K562 (cell line): ENCODE measurements around the gene CFDP1. TPM values are rescaled to one million over a fixed set of nuclear protein-coding genes. Genes with fewer than 3 reads are reported as not detected.
A peak's percentile ranks its signal among the peaks of the same experiment; 100 is the strongest.

Experiments
- BACH1 ChIP-seq: fragments of 200-800 bp; sonication (Bioruptor generic); IDR thresholded peaks from 2 replicates; pipeline ENCODE4 v1.6.1; 2016; ENCODE audit warnings: missing genetic modification characterization, missing compliant biosample characterization
- CREM ChIP-seq: IDR thresholded peaks from 2 replicates; pipeline ENCODE4 v1.6.1; 2014; ENCODE audit warnings: antibody characterized with exemption, low read depth
- DMBX1 ChIP-seq: fragments of 250-450 bp; sonication (Bioruptor Pico); IDR thresholded peaks from 2 replicates; pipeline ENCODE4 v1.8.0; 2022; ENCODE audit warnings: inconsistent platforms, mild to moderate bottlenecking, moderate library complexity, borderline replicate concordance
- DPF2 ChIP-seq: fragments of 450-650 bp; IDR thresholded peaks from 2 replicates; pipeline ENCODE4 v1.6.1; 2016
- ETV6 ChIP-seq, 3 experiments: fragments of 150-350 bp in 1 of 3; sonication (generic) in 1 of 3; formaldehyde crosslinking in 1 of 3; IDR thresholded peaks; 2 replicates each; pipeline versions ENCODE4 v1.6.1 to v1.8.0; 2014 to 2022; ENCODE audit warnings: borderline replicate concordance in 2 of 3, low read depth in 2 of 3, antibody characterized with exemption in 1 of 3, low read length in 1 of 3, mild to moderate bottlenecking in 1 of 3, missing genetic modification reagents in 1 of 3
- FOS ChIP-seq: IDR thresholded peaks from 3 replicates; pipeline ENCODE4 v1.6.1; 2011; ENCODE audit not compliant: insufficient read length; ENCODE audit errors: extremely low read depth
- MAFG ChIP-seq: fragments of 450-650 bp; conservative IDR thresholded peaks from 2 replicates; pipeline ENCODE4 v1.6.1; 2016; ENCODE audit warnings: missing genetic modification characterization, missing compliant biosample characterization
- MTA3 ChIP-seq: fragments of 450-650 bp; formaldehyde crosslinking; IDR thresholded peaks from 2 replicates; pipeline ENCODE4 v1.6.1; 2017; ENCODE audit warnings: mild to moderate bottlenecking, borderline replicate concordance
- NR2F6 ChIP-seq: fragments of 450-650 bp; formaldehyde crosslinking; IDR thresholded peaks from 2 replicates; pipeline ENCODE4 v1.4.0; 2020; ENCODE audit warnings: mild to moderate bottlenecking
- POLR2B ChIP-seq: fragments of 450-650 bp; IDR thresholded peaks from 2 replicates; pipeline ENCODE4 v1.6.1; 2018; ENCODE audit warnings: low read depth; ENCODE audit not compliant: partially characterized antibody
- SAFB2 ChIP-seq: fragments of 200-400 bp; formaldehyde crosslinking; IDR thresholded peaks from 2 replicates; pipeline ENCODE4 v1.6.1; 2018; ENCODE audit warnings: borderline replicate concordance, low read length, low read depth, moderate library complexity; ENCODE audit not compliant: severe bottlenecking
- SOX6 ChIP-seq: fragments of 450-650 bp; IDR thresholded peaks from 2 replicates; pipeline ENCODE4 v1.6.1; 2014; ENCODE audit warnings: mild to moderate bottlenecking
- TFAM ChIP-seq: fragments of 250-450 bp; sonication (Bioruptor Pico); conservative IDR thresholded peaks from 2 replicates; pipeline ENCODE4 v1.5.0; 2021; ENCODE audit warnings: mild to moderate bottlenecking, moderate library complexity
- ZNF347 ChIP-seq: fragments of 450-650 bp; formaldehyde crosslinking; IDR thresholded peaks from 2 replicates; pipeline ENCODE4 v1.4.0; 2020; ENCODE audit warnings: low read depth, mild to moderate bottlenecking, moderate library complexity
- polyA plus RNA-seq, 8 experiments: library from polyadenylated mRNA; depleted of rRNA in 4 of 8; stranded (reverse) in 5 of 8; unstranded in 3 of 8; fragments of >200 nt; fragmentation: Nextera tagmentation in 2 of 8; fragmentation: Illumina TruSeq in 1 of 8; extraction: Ambion mirVana in 2 of 8; extraction: Trizol in 1 of 8; gene quantifications; 2 replicates each; pipeline versions ENCODE4 v1.2.1 to v1.2.3, GENCODE V29; 2011 to 2014; ENCODE audit warnings: inconsistent platforms in 1 of 8, missing spikeins in 1 of 8
- total RNA-seq, 7 experiments: library from RNA; depleted of rRNA in 6 of 7; stranded (reverse); fragments of >200 nt in 6 of 7; fragmentation: Illumina TruSeq in 2 of 7; extraction: Trizol in 2 of 7; gene quantifications; 2 replicates each; pipeline versions ENCODE4 v1.2.1 to v1.2.3, GENCODE V29; 2011 to 2021; ENCODE audit warnings: low replicate concordance in 1 of 7
- TF ChIP-seq, protein P1 (sequence below): fragments of 200-400 bp; formaldehyde crosslinking; IDR thresholded peaks from 2 replicates; pipeline ENCODE4 v1.6.1; 2017; ENCODE audit warnings: mild to moderate bottlenecking, low read depth, low read length, moderate library complexity
- TF ChIP-seq, protein P2 (sequence below): fragments of 250-450 bp; sonication (Bioruptor Pico); IDR thresholded peaks from 2 replicates; pipeline ENCODE4 v1.5.0; 2020; ENCODE audit warnings: mild to moderate bottlenecking, borderline replicate concordance
- TF ChIP-seq, protein P3 (sequence below): fragments of 200-800 bp; sonication (Bioruptor generic); IDR thresholded peaks from 2 replicates; pipeline ENCODE4 v1.6.1; 2017; ENCODE audit warnings: missing genetic modification characterization, missing compliant biosample characterization
- TF ChIP-seq, protein P4 (sequence below): fragments of 450-650 bp; IDR thresholded peaks from 2 replicates; pipeline ENCODE4 v1.6.1; 2016; ENCODE audit warnings: antibody characterized with exemption

CFDP1 gene
- total and polyA plus RNA-seq, 9 of the 15 experiments (the other 6 are each of a cell fraction or from before 2014, with no cell fraction given), result 31.5 to 78.4 (median 61.7) TPM

DNA sequence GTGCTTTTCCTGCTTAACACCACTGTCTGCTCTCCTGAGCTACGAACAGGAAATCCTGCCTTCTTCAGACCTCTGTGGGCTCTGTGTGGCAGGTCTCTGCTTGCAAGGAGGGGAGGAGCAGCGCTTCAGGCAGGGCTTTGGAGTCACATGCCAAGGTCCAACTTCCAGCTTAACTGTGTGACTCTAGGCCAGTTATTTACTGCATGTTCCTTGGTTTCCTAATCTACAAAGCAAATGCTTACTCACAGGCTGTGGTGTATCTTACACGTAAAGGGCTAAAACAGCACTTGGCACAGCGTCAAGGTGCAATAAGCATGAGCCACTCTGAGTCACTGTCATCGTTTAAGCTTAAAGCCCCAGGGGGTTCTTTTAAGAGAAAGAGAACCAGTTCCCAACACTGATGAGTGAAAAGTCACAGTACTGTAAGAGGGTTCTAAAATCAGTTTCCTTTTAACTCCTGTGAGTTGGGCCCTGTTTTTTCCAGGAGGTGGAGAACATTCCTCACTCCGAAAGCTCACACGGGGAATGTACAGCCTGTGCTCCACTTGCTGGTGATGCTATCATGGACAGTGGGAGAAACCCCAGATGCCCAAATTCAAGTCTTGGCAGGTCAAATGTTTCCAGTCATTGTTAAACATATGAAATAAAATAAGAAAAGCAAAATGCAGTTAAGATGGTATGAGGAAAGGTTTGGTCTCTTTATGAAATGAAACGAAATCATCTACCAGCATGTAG lies 127.8 kb downstream of the CFDP1 start (continued):
- TF ChIP-seq ZNF347 (CRISPR knock-in tag) (no peak), POLR2B (no peak), FOS (peak; percentile 34), MTA3 (peak; percentile 66; the same call in 1 of the 2 replicates), NR2F6 (CRISPR knock-in tag) (no peak), MAFG (tag) (peak; percentile 60), DPF2 (peak; percentile 89), SOX6 (peak; percentile 69; the same call in 1 of the 2 replicates), SAFB2 (no peak), ETV6 (IDR thresholded peaks at IDR 0.05; ENCODE audit: borderline replicate concordance in 1 of 2, low read depth in 2 of 2, low read length in 1 of 2) (0 out of 4 replicates have a peak, but pooled peaks of 1 of the 2 experiments have one; percentile 31), ETV6 (CRISPR knock-in tag; IDR thresholded peaks at IDR 0.05; ENCODE audit: borderline replicate concordance) (no peak), TFAM (CRISPR knock-in tag) (no peak), BACH1 (tag) (peak; percentile 66; the same call in 1 of the 2 replicates), CREM (peak; percentile 85), DMBX1 (peak; percentile 38; the same call in 1 of the 2 replicates)
- TF ChIP-seq, protein P1, sequence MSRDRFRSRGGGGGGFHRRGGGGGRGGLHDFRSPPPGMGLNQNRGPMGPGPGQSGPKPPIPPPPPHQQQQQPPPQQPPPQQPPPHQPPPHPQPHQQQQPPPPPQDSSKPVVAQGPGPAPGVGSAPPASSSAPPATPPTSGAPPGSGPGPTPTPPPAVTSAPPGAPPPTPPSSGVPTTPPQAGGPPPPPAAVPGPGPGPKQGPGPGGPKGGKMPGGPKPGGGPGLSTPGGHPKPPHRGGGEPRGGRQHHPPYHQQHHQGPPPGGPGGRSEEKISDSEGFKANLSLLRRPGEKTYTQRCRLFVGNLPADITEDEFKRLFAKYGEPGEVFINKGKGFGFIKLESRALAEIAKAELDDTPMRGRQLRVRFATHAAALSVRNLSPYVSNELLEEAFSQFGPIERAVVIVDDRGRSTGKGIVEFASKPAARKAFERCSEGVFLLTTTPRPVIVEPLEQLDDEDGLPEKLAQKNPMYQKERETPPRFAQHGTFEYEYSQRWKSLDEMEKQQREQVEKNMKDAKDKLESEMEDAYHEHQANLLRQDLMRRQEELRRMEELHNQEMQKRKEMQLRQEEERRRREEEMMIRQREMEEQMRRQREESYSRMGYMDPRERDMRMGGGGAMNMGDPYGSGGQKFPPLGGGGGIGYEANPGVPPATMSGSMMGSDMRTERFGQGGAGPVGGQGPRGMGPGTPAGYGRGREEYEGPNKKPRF, result no peak
- TF ChIP-seq, protein P2, sequence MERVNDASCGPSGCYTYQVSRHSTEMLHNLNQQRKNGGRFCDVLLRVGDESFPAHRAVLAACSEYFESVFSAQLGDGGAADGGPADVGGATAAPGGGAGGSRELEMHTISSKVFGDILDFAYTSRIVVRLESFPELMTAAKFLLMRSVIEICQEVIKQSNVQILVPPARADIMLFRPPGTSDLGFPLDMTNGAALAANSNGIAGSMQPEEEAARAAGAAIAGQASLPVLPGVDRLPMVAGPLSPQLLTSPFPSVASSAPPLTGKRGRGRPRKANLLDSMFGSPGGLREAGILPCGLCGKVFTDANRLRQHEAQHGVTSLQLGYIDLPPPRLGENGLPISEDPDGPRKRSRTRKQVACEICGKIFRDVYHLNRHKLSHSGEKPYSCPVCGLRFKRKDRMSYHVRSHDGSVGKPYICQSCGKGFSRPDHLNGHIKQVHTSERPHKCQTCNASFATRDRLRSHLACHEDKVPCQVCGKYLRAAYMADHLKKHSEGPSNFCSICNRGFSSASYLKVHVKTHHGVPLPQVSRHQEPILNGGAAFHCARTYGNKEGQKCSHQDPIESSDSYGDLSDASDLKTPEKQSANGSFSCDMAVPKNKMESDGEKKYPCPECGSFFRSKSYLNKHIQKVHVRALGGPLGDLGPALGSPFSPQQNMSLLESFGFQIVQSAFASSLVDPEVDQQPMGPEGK, result no peak
- TF ChIP-seq, protein P3, sequence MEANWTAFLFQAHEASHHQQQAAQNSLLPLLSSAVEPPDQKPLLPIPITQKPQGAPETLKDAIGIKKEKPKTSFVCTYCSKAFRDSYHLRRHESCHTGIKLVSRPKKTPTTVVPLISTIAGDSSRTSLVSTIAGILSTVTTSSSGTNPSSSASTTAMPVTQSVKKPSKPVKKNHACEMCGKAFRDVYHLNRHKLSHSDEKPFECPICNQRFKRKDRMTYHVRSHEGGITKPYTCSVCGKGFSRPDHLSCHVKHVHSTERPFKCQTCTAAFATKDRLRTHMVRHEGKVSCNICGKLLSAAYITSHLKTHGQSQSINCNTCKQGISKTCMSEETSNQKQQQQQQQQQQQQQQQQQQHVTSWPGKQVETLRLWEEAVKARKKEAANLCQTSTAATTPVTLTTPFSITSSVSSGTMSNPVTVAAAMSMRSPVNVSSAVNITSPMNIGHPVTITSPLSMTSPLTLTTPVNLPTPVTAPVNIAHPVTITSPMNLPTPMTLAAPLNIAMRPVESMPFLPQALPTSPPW (CRISPR knock-in tag), result peak; percentile 44
- TF ChIP-seq, protein P4, sequence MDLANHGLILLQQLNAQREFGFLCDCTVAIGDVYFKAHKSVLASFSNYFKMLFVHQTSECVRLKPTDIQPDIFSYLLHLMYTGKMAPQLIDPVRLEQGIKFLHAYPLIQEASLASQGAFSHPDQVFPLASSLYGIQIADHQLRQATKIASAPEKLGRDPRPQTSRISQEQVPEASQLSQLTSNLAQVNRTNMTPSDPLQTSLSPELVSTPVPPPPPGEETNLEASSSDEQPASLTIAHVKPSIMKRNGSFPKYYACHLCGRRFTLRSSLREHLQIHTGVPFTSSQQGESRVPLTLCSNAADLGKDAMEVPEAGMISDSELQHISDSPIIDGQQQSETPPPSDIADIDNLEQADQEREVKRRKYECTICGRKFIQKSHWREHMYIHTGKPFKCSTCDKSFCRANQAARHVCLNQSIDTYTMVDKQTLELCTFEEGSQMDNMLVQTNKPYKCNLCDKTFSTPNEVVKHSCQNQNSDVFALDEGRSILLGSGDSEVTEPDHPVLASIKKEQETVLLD, result peak; percentile 30; the same call in 1 of the 2 replicates
